Panc1 (cell line): ENCODE results near the gene LITAF. TPM values are rescaled to one million over a fixed set of nuclear protein-coding genes. Genes with fewer than 3 reads are reported as not detected.
"Not testable (repeated sequence)": the region's sequence is repeated elsewhere in the genome, so short reads cannot be mapped to it uniquely, and the experiment has no call there.

ENCODE experiments used
- ATAC-seq: fragments of 200-7000 bp; cut with Tn5 transposase; 2 replicates; pipeline ENCODE4 v1.9.1; 2020; ENCODE audit warnings: mild to moderate bottlenecking, moderate library complexity
- BruUV-seq: library from RNA; stranded (reverse); fragments of 400-500 nt; replicated peaks from 2 replicates; lab custom pipeline; 2021; lab: Mats Ljungman, UMichigan
- CTCF ChIA-PET: fragments of 300-600 bp; sonication (Branson Sonifier 250); formaldehyde crosslinking; loops from one replicate; lab custom pipeline; 2022; ENCODE audit warnings: antibody characterized with exemption; lab: Charles Lee
- POLR2A ChIA-PET: fragments of 300-600 bp; sonication (Branson Sonifier 250); formaldehyde crosslinking; loops from one replicate; lab custom pipeline; 2022; ENCODE audit warnings: antibody characterized with exemption; lab: Charles Lee
- DNase-seq: peaks from one replicate; pipeline ENCODE4 v3.0.0-alpha.2; 2010; ENCODE audit warnings: low read depth, low spot score
- H3K27ac ChIP-seq: 2 replicates; pipeline ENCODE4 v1.5.1; 2011; ENCODE audit warnings: mild to moderate bottlenecking, low read length, inconsistent platforms
- H3K27me3 ChIP-seq: fragments of 200-500 bp; sonication (Bioruptor generic); 2 replicates; pipeline ENCODE4 v1.6.0; 2014; ENCODE audit warnings: low read length, inconsistent platforms; ENCODE audit not compliant: control insufficient read depth, insufficient read depth
- H3K36me3 ChIP-seq: fragments of 200-500 bp; sonication (Bioruptor generic); 2 replicates; pipeline ENCODE4 v1.5.1; 2014; ENCODE audit warnings: inconsistent platforms, mild to moderate bottlenecking, low read length, moderate library complexity; ENCODE audit not compliant: control insufficient read depth, insufficient read depth
- H3K4me1 ChIP-seq: 2 replicates; pipeline ENCODE4 v1.5.1; 2011; ENCODE audit warnings: inconsistent platforms, mild to moderate bottlenecking, low read length, moderate library complexity; ENCODE audit not compliant: control insufficient read depth, insufficient read depth
- H3K4me3 ChIP-seq, 2 experiments: 2 replicates each; pipeline ENCODE4 v1.5.1; 2011 to 2012; ENCODE audit warnings: low read depth in 2 of 2, low read length in 2 of 2, mild to moderate bottlenecking in 2 of 2, inconsistent platforms in 1 of 2, moderate library complexity in 1 of 2
- H3K9me3 ChIP-seq: fragments of 200-500 bp; sonication (Bioruptor generic); 2 replicates; pipeline ENCODE4 v1.5.1; 2014; ENCODE audit warnings: low read depth, mild to moderate bottlenecking, inconsistent platforms, low read length, moderate library complexity; ENCODE audit not compliant: control insufficient read depth, insufficient read depth
- CTCF ChIP-seq: fragments of 450-650 bp; IDR thresholded peaks from 2 replicates; pipeline ENCODE4 v1.5.1; 2017; ENCODE audit warnings: mild to moderate bottlenecking
- POLR2AphosphoS5 ChIP-seq: IDR thresholded peaks from 2 replicates; pipeline ENCODE4 v1.6.1; 2012; ENCODE audit warnings: mild to moderate bottlenecking, low read depth, low read length, moderate library complexity
- REST ChIP-seq, 2 experiments: IDR thresholded peaks; 2 replicates each; pipeline ENCODE4 v1.6.1; 2011 to 2012; ENCODE audit warnings: low read depth in 2 of 2, control low read depth in 1 of 2, low read length in 1 of 2, mild to moderate bottlenecking in 1 of 2, moderate library complexity in 1 of 2; ENCODE audit not compliant: insufficient read depth in 1 of 2
- SIN3A ChIP-seq: IDR thresholded peaks from 2 replicates; pipeline ENCODE4 v1.6.1; 2012; ENCODE audit warnings: low read depth, mild to moderate bottlenecking, low read length, moderate library complexity, borderline replicate concordance; ENCODE audit not compliant: insufficient read depth
- TCF7L2 ChIP-seq: IDR thresholded peaks from 2 replicates; pipeline ENCODE4 v1.6.1; 2011; ENCODE audit warnings: mild to moderate bottlenecking, low read depth, low read length, inconsistent platforms
- in situ Hi-C: cut with HindIII; loops from 2 replicates; pipeline ENCODE4 v1.10.0; 2016; ENCODE audit warnings: low sequenced_read_pairs, low pct_unique_long_range_greater_than_20kb
- intact Hi-C: fragments of 100-400 bp; cut with micrococcal nuclease; formaldehyde crosslinking; loops from one replicate; pipeline ENCODE4 v1.10.0; 2022; ENCODE audit not compliant: unreplicated experiment
- total RNA-seq: library from RNA; stranded (reverse); gene quantifications from one replicate; pipeline ENCODE4 v1.2.1, GENCODE V29; 2021; ENCODE audit not compliant: unreplicated experiment

LITAF gene
- total RNA-seq, 1 experiment from 2014 or later: 85.2 TPM

- intact Hi-C loops: no loop called here
- DNase-seq (no peak), ATAC-seq (peak; percentile 73)
- in situ Hi-C loops: no loop called here
- POLR2A ChIA-PET: no interaction called here
- Histone ChIP-seq H3K4me3 (no peak overlapping the region), H3K27me3 (no peaks in the 10 kb centered on the region), H3K27ac (no peak overlapping the region), H3K36me3 (no peaks in the 10 kb centered on the region), H3K9me3 (no peaks in the 10 kb centered on the region), H3K4me1 (no peaks in the 10 kb centered on the region)
- CTCF ChIA-PET: interaction anchor here (0.5 to 0.6 kb wide), 2 partner anchors 30 to 410 kb away, joined by 3 read pairs; no protein-coding TSS in a partner anchor
- BruUV-seq: no TSS peak
- TF ChIP-seq TCF7L2 (no peak), REST (IDR thresholded peaks at IDR 0.05; ENCODE audit: insufficient read depth in 1 of 2, low read depth in 2 of 2, low read length in 1 of 2) (no peak), SIN3A (no peak)
These were observed 70.9 kb downstream of the LITAF start for GRCh38 chr16:11515540-11516430.

- CTCF ChIA-PET: no interaction called here
- no peak overlapping the region for H3K4me3 ChIP-seq
- no peak for TF ChIP-seq REST (IDR thresholded peaks at IDR 0.05; ENCODE audit: insufficient read depth in 1 of 2, low read depth in 2 of 2, low read length in 1 of 2)
- no peak for TF ChIP-seq CTCF
- no peak for TF ChIP-seq POLR2AphosphoS5
- TF ChIP-seq TCF7L2: no peak
- no peak for TF ChIP-seq SIN3A
- H3K36me3 ChIP-seq: no peaks in the 10 kb centered on the region
- no peaks in the 10 kb centered on the region for H3K27me3 ChIP-seq
- POLR2A ChIA-PET: no interaction called here
- BruUV-seq: no TSS peak
- DNase-seq (no peak), ATAC-seq (no peak)
- H3K4me1 ChIP-seq: no peaks in the 10 kb centered on the region
- intact Hi-C loops: no loop called here
- no peak overlapping the region for H3K27ac ChIP-seq
- H3K9me3 ChIP-seq: no peaks in the 10 kb centered on the region
- in situ Hi-C loops: no loop called here
These were observed 72.4 kb downstream of the LITAF start for GRCh38 chr16:11514283-11514682.

GRCh38 chr16:11513366-11513765 lies 73.4 kb downstream of the LITAF start:
- intact Hi-C loops: not testable (repeated sequence)

More at GRCh38 chr16:11513366-11513765, 73.4 kb downstream of the LITAF start:
- H3K27me3 ChIP-seq, CTCF ChIA-PET, ATAC-seq, DNase-seq, H3K36me3 ChIP-seq, H3K4me1 ChIP-seq, H3K4me3 ChIP-seq, POLR2A ChIA-PET, H3K9me3 ChIP-seq, in situ Hi-C loops, BruUV-seq, H3K27ac ChIP-seq: not testable (repeated sequence)
